Parathyroid adenoma (tissue), 2 donors: ENCODE measurements around the gene PTEN.

Experiments
- H2AFZ ChIP-seq: fragments of 300-600 bp; sonication (generic); one replicate; pipeline ENCODE4 v1.7.0; 2017; ENCODE audit warnings: antibody characterized with exemption, mild to moderate bottlenecking
- H3K27ac ChIP-seq: fragments of 300-600 bp; sonication (generic); one replicate; pipeline ENCODE4 v1.7.0; 2017
- H3K27me3 ChIP-seq: fragments of 300-600 bp; sonication (generic); one replicate; pipeline ENCODE4 v1.7.0; 2017; ENCODE audit warnings: low read length; ENCODE audit not compliant: control insufficient read depth, insufficient read depth
- H3K36me3 ChIP-seq: fragments of 300-600 bp; sonication (generic); one replicate; pipeline ENCODE4 v1.7.0; 2017; ENCODE audit warnings: low read length; ENCODE audit not compliant: control insufficient read depth, insufficient read depth
- H3K4me1 ChIP-seq: fragments of 300-600 bp; sonication (generic); one replicate; pipeline ENCODE4 v1.7.0; 2017; ENCODE audit warnings: control low read depth
- H3K4me2 ChIP-seq: fragments of 300-600 bp; sonication (generic); one replicate; pipeline ENCODE4 v1.7.0; 2017; ENCODE audit warnings: low read length
- H3K4me3 ChIP-seq: fragments of 300-600 bp; sonication (generic); one replicate; pipeline ENCODE4 v1.7.0; 2017; ENCODE audit warnings: low read depth, low read length
- H3K79me2 ChIP-seq: fragments of 300-600 bp; sonication (generic); one replicate; pipeline ENCODE4 v1.7.0; 2017; ENCODE audit warnings: control low read depth
- H3K9ac ChIP-seq: fragments of 300-600 bp; sonication (generic); one replicate; pipeline ENCODE4 v1.7.0; 2017; ENCODE audit warnings: mild to moderate bottlenecking
- H3K9me3 ChIP-seq: fragments of 300-600 bp; sonication (generic); one replicate; pipeline ENCODE4 v1.7.0; 2017; ENCODE audit warnings: low read length; ENCODE audit not compliant: control insufficient read depth
- CTCF ChIP-seq: fragments of 300-600 bp; sonication (generic); IDR thresholded peaks from one replicate; pipeline ENCODE4 v1.7.0; 2017; ENCODE audit warnings: antibody characterized with exemption, mild to moderate bottlenecking
- donor health status: primary hyperparathyroidism.

The PTEN gene

DNA sequence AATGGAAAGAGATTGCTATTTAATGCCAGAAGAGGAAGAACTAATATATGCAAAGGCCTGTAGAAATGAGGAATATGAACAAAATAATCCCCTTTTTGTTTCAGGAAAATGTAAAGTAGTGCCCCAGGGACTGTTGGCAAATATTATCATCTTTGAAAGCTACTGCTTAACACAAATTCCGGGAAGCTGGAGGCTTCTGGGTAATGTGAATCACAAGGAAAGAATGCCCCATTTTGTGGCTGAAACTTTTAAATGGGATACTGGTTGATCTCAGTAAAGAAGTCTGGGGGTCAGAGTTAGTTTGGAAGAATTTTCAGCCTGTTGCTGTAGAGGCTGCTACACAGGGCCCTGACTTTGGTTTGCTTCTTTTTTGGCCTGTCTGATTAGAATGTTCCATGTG is 141.0 kb downstream of the PTEN start:
- Histone ChIP-seq H3K27ac (no peak overlapping the region), H3K4me1 (no peaks in the 10 kb centered on the region), H3K4me2 (no peak overlapping the region), H3K36me3 (no peaks in the 10 kb centered on the region), H2AFZ (no peak overlapping the region), H3K9me3 (no peaks in the 10 kb centered on the region), H3K79me2 (no peaks in the 10 kb centered on the region), H3K9ac (no peak overlapping the region), H3K4me3 (no peak overlapping the region), H3K27me3 (no peaks in the 10 kb centered on the region)
- no peak for TF ChIP-seq CTCF

DNA sequence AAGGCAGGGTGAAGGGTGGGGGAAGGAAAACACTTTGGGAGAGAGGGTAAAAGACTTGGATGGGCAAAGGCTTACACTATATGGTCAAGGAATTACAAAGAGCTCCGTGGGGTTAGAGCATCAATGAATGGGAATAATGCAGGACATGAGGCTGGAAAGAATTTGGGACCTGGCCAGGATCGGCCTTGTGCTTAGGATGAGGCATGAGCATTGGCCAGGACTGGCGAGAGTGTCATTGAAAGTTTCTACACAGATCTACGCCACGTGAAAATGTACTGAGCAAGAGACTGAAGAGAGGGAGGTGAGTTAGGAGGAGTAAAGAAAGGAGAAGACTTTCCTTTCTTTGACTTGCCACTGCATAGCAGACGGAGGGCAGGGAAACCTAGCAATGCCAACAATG is 142.8 kb downstream of the PTEN start:
- Histone ChIP-seq H3K9ac (no peak overlapping the region), H3K79me2 (no peaks in the 10 kb centered on the region), H3K9me3 (no peaks in the 10 kb centered on the region), H3K27me3 (no peaks in the 10 kb centered on the region), H2AFZ (no peak overlapping the region), H3K27ac (no peak overlapping the region), H3K36me3 (no peaks in the 10 kb centered on the region), H3K4me3 (no peak overlapping the region), H3K4me1 (no peaks in the 10 kb centered on the region), H3K4me2 (no peak overlapping the region)
- TF ChIP-seq CTCF: no peak

GRCh38 chr10:88008866-88009470 is 145.5 kb downstream of the PTEN start:
- H3K4me3 ChIP-seq: no peak overlapping the region
- no peaks in the 10 kb centered on the region for H3K9me3 ChIP-seq
- H3K4me1 ChIP-seq: no peaks in the 10 kb centered on the region
- H3K79me2 ChIP-seq: no peaks in the 10 kb centered on the region
- H2AFZ ChIP-seq: no peak overlapping the region
- H3K27me3 ChIP-seq: no peaks in the 10 kb centered on the region
- no peak overlapping the region for H3K4me2 ChIP-seq
- H3K27ac ChIP-seq: no peak overlapping the region
- TF ChIP-seq CTCF: no peak
- no peak overlapping the region for H3K9ac ChIP-seq
- H3K36me3 ChIP-seq: no peaks in the 10 kb centered on the region

- Histone ChIP-seq H3K9me3 (no peaks in the 10 kb centered on the region), H3K36me3 (no peaks in the 10 kb centered on the region), H3K79me2 (no peaks in the 10 kb centered on the region), H3K27me3 (no peaks in the 10 kb centered on the region), H3K4me3 (no peak overlapping the region), H3K27ac (no peak overlapping the region), H3K4me1 (no peaks in the 10 kb centered on the region), H3K9ac (no peak overlapping the region), H2AFZ (no peak overlapping the region), H3K4me2 (no peak overlapping the region)
- no peak for TF ChIP-seq CTCF
These were observed 149.2 kb downstream of the PTEN start for GRCh38 chr10:88012641-88013040.

DNA sequence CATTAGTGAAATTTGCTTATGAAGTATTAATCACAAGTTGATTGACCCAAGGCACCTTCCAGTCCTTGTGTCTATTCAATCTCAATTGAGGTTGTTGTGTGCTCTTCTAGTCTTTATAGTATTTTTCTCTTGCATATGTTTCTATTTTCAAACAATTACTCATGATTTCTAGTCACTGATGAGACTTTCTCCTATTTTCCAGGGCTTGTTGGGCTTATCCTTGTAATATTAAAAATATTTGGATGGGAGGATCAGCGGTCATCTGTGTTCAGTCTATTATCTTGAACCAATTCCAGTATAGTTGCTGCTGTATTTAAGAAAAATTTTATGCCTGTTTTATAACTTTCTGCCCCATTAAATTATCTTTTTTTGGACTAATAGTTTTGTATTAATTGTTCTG is 154.4 kb downstream of the PTEN start:
- Histone ChIP-seq H3K4me1 (no peaks in the 10 kb centered on the region), H3K4me3 (no peak overlapping the region), H3K9ac (no peak overlapping the region), H3K27ac (no peak overlapping the region), H3K36me3 (no peaks in the 10 kb centered on the region), H3K27me3 (no peaks in the 10 kb centered on the region), H2AFZ (no peak overlapping the region), H3K79me2 (no peaks in the 10 kb centered on the region), H3K9me3 (no peaks in the 10 kb centered on the region), H3K4me2 (no peak overlapping the region)
- TF ChIP-seq CTCF: no peak
